ENCODE measurements around the gene LIAS.

DNA sequence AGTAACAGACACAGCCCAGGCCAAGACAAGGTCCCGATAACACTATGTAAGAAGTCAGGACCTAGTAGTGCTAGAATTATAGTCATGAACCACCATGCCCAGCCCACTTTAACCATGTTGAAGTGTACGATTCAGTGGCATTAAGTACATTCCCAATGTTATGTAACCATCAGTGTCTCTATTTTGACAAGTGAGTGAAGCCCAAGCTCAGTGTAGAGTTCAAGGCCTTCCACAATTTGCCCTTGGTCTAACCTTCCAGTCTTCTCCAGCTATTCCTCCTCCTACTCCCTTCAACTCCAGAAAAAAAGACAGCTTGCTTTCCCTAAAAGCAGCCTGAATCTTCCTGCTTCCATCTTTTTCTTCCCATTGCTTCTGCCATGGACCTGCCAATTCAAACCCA is 31.5 kb downstream of the LIAS start:
- TF ChIP-seq, protein P1, sequence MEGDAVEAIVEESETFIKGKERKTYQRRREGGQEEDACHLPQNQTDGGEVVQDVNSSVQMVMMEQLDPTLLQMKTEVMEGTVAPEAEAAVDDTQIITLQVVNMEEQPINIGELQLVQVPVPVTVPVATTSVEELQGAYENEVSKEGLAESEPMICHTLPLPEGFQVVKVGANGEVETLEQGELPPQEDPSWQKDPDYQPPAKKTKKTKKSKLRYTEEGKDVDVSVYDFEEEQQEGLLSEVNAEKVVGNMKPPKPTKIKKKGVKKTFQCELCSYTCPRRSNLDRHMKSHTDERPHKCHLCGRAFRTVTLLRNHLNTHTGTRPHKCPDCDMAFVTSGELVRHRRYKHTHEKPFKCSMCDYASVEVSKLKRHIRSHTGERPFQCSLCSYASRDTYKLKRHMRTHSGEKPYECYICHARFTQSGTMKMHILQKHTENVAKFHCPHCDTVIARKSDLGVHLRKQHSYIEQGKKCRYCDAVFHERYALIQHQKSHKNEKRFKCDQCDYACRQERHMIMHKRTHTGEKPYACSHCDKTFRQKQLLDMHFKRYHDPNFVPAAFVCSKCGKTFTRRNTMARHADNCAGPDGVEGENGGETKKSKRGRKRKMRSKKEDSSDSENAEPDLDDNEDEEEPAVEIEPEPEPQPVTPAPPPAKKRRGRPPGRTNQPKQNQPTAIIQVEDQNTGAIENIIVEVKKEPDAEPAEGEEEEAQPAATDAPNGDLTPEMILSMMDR (IDR thresholded peaks at IDR 0.05; ENCODE audit: poor library complexity, severe bottlenecking), result no peak
- TF ChIP-seq, protein P2, sequence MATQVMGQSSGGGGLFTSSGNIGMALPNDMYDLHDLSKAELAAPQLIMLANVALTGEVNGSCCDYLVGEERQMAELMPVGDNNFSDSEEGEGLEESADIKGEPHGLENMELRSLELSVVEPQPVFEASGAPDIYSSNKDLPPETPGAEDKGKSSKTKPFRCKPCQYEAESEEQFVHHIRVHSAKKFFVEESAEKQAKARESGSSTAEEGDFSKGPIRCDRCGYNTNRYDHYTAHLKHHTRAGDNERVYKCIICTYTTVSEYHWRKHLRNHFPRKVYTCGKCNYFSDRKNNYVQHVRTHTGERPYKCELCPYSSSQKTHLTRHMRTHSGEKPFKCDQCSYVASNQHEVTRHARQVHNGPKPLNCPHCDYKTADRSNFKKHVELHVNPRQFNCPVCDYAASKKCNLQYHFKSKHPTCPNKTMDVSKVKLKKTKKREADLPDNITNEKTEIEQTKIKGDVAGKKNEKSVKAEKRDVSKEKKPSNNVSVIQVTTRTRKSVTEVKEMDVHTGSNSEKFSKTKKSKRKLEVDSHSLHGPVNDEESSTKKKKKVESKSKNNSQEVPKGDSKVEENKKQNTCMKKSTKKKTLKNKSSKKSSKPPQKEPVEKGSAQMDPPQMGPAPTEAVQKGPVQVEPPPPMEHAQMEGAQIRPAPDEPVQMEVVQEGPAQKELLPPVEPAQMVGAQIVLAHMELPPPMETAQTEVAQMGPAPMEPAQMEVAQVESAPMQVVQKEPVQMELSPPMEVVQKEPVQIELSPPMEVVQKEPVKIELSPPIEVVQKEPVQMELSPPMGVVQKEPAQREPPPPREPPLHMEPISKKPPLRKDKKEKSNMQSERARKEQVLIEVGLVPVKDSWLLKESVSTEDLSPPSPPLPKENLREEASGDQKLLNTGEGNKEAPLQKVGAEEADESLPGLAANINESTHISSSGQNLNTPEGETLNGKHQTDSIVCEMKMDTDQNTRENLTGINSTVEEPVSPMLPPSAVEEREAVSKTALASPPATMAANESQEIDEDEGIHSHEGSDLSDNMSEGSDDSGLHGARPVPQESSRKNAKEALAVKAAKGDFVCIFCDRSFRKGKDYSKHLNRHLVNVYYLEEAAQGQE (IDR thresholded peaks at IDR 0.05; ENCODE audit: borderline replicate concordance), result no peak
- TF ChIP-seq EP300 (conservative IDR thresholded peaks at IDR 0.05; ENCODE audit: poor library complexity, severe bottlenecking), result no peak
- no peak for TF ChIP-seq TAF1 (IDR thresholded peaks at IDR 0.05; ENCODE audit: low read depth)
- no peak for TF ChIP-seq RAD21 (conservative IDR thresholded peaks at IDR 0.05)
- TF ChIP-seq EZH2 (IDR thresholded peaks at IDR 0.05; ENCODE audit: borderline replicate concordance, insufficient read depth, low read length, poor library complexity, severe bottlenecking), result no peak
- no peak for TF ChIP-seq MXI1 (conservative IDR thresholded peaks at IDR 0.05; ENCODE audit: poor library complexity, severe bottlenecking)
- no peak for TF ChIP-seq POLR2AphosphoS5 (IDR thresholded peaks at IDR 0.05)
